ENCODE measurements around the gene PRAC2.

PRAC2 gene

DNA sequence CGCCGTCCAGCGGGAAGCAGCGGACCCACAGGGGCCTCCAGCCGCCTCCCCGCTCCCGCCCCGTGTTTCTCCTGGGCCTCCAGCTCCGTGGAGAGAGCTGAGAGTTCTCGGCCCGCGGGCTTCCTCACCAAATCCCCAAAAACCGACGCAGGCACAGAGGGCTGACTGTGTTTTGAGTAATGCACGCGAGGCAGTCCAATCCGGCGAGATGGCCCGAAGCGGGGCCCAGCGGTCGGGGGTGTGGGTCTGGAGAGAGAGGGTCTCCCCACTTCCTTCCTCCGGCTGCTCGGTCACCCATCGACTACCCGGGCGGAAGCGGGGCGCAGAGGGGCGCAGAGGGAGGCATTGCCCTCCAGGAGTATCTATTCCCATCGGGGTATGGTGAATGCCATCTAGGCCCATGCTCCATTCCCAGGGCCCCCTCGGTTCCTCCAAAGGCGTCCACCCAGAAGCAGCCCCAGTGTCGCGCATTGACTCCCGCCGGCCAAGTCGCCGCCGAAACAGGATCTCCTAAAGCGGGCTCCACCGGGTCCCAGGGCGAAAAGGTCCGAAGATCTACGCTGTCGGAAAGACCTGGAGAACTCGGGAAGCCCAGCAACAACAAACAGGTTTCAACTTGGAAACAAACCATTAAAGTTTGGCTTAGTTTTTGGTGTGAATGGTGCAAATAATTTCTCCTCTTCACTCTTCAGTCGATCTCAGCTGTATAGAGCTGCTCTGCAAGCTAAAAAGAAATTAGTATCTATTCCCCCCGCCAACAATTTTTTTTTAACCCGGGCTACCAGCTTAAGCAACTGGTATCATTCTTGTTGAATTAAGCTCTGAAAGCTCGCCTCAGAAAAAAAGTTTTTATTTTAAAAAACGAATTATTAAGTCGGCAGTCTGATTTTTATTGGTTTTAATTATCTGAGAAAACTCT lies 24.7 kb downstream of the PRAC2 start:
- Histone ChIP-seq H3K9me3 (ENCODE audit: severe bottlenecking) (no peaks in the 10 kb centered on the region), H3K27me3 (ENCODE audit: insufficient read depth, poor library complexity, severe bottlenecking) (peaks cover 98% of the 10 kb centered on the region), H3K27ac (ENCODE audit: poor library complexity, severe bottlenecking) (no peak overlapping the region), H3K4me3 (ENCODE audit: severe bottlenecking) (no peak overlapping the region), H3K36me3 (ENCODE audit: low read depth) (no peaks in the 10 kb centered on the region), H3K4me1 (ENCODE audit: insufficient read depth, poor library complexity, severe bottlenecking) (no peaks in the 10 kb centered on the region)
- ATAC-seq (ENCODE audit: low read depth) (no peak), DNase-seq (ENCODE audit: low spot score) (no peak)
- TF ChIP-seq, protein P1, sequence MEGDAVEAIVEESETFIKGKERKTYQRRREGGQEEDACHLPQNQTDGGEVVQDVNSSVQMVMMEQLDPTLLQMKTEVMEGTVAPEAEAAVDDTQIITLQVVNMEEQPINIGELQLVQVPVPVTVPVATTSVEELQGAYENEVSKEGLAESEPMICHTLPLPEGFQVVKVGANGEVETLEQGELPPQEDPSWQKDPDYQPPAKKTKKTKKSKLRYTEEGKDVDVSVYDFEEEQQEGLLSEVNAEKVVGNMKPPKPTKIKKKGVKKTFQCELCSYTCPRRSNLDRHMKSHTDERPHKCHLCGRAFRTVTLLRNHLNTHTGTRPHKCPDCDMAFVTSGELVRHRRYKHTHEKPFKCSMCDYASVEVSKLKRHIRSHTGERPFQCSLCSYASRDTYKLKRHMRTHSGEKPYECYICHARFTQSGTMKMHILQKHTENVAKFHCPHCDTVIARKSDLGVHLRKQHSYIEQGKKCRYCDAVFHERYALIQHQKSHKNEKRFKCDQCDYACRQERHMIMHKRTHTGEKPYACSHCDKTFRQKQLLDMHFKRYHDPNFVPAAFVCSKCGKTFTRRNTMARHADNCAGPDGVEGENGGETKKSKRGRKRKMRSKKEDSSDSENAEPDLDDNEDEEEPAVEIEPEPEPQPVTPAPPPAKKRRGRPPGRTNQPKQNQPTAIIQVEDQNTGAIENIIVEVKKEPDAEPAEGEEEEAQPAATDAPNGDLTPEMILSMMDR (IDR thresholded peaks at IDR 0.05; ENCODE audit: poor library complexity, severe bottlenecking), result no peak

DNA sequence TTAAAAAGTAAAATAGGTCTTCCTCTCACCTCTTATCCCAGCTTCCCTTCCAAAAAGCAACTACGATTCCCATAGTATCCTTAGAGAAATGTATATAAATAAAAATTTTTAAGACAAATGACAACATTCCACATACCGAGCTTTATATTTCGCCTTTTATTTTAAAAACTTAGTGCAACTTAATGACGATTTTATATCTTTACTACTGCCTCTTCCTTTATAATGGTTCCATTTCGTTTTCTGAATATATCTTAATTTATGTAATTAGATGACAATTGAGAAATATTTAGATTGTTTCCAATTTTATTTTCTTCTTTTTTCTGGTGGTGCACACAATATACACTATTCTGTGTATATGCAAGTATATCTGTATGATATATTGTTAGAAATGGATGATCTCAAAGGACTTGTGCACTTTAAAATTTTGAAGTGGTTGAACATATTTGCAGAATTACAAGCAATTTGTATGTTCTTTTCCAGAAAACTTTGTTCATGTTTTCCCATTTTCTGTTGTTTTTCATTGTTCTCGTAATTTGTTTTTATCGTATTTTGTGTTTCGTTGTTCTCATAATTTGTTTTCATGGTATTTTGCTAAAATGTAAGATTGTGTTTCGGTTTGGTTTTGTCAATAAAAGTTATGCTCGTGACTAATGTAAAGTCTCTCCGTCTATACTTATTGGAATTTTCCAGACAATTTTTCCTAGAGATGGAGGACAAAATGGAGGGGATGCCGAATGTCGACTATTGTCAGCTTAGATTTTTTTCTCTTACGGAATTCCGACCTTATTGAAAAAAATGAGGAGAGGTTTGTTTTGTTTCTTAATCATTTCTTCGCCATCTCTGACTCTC lies 26.0 kb downstream of the PRAC2 start:
- H3K4me3 ChIP-seq (ENCODE audit: severe bottlenecking), result no peak overlapping the region
- no peak for DNase-seq (ENCODE audit: low spot score)
- no peaks in the 10 kb centered on the region for H3K9me3 ChIP-seq (ENCODE audit: severe bottlenecking)
- no peaks in the 10 kb centered on the region for H3K36me3 ChIP-seq (ENCODE audit: low read depth)
- TF ChIP-seq, protein P1 (IDR thresholded peaks at IDR 0.05; ENCODE audit: poor library complexity, severe bottlenecking), result no peak
- peaks cover 98% of the 10 kb centered on the region for H3K27me3 ChIP-seq (ENCODE audit: insufficient read depth, poor library complexity, severe bottlenecking)
- no peak overlapping the region for H3K27ac ChIP-seq (ENCODE audit: poor library complexity, severe bottlenecking)
- H3K4me1 ChIP-seq (ENCODE audit: insufficient read depth, poor library complexity, severe bottlenecking), result no peaks in the 10 kb centered on the region
- ATAC-seq (ENCODE audit: low read depth), result no peak

DNA sequence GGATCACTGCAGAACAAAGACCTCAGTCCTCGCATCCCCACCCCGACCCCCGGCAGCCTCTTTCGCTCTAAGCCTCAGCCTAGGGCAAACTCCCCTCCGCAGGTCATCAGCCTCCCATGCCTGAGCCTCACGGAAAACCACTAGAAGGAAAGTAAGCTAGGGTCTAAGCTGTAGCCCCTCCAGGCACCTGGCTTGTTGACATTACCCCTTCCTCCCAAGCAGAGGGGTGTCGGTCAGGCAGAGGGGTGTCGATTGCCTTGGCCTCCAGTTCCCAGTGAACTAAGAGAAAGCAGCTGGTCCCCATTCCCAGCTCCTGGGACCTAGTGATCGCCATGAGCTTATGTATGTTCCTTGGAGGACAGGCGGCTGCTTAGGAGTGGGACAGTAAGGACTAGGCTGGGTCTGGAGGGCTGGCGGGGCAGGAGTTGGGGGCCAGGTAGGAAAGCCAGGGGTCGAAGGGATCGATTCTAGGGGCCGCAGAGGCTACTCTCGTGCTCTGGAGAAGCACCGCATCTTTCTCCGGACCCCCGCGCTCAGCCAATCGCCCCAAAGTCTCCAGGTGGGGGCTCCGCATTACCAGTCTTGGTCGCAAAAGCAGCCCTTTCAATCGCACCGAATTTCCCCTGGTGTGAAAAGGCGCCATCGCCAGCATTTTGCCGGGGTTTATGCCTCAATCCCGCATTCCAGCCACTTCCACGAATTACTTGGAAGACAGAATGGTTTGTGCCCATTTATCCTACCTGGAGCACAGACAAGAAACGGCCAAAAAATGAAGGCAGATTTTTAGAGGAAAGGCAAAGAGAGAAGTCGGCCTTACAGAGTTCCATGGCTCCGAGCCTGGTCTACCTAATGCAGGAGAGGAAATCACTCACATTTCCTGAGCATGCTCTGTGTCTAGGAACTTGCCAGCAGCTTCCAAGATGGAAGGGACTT lies 26.9 kb downstream of the PRAC2 start:
- TF ChIP-seq, protein P1 (IDR thresholded peaks at IDR 0.05; ENCODE audit: poor library complexity, severe bottlenecking), result no peak
- no peak overlapping the region for H3K4me3 ChIP-seq (ENCODE audit: severe bottlenecking)
- H3K27ac ChIP-seq (ENCODE audit: poor library complexity, severe bottlenecking), result no peak overlapping the region
- H3K27me3 ChIP-seq (ENCODE audit: insufficient read depth, poor library complexity, severe bottlenecking), result peaks cover 100% of the 10 kb centered on the region
- H3K4me1 ChIP-seq (ENCODE audit: insufficient read depth, poor library complexity, severe bottlenecking), result no peaks in the 10 kb centered on the region
- H3K36me3 ChIP-seq (ENCODE audit: low read depth), result no peaks in the 10 kb centered on the region
- ATAC-seq (ENCODE audit: low read depth), result no peak
- no peaks in the 10 kb centered on the region for H3K9me3 ChIP-seq (ENCODE audit: severe bottlenecking)
- DNase-seq (ENCODE audit: low spot score), result no peak

DNA sequence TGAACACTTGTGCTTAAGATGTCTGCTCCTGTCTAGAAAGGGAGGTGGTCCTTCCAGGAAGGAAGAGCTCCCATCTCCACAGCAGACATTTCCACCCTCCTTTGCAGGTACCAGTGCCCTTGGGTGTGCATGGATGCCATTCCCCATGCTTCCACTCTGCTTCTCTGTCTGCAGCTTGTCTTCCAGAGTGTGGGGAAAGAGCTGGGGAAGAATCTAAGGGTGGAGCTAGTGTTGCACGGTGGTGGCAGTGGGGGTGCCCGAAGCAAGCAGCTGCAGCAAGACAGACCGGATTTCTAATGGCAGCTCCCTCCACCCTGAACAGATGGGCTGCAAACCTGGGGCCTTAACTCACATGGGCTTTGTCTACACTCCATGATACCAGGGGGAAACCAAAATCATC lies 28.2 kb downstream of the PRAC2 start:
- TF ChIP-seq, protein P1 (IDR thresholded peaks at IDR 0.05; ENCODE audit: poor library complexity, severe bottlenecking), result no peak
- Histone ChIP-seq H3K4me1 (ENCODE audit: insufficient read depth, poor library complexity, severe bottlenecking) (no peaks in the 10 kb centered on the region), H3K4me3 (ENCODE audit: severe bottlenecking) (no peak overlapping the region), H3K27me3 (ENCODE audit: insufficient read depth, poor library complexity, severe bottlenecking) (peaks cover 93% of the 10 kb centered on the region), H3K36me3 (ENCODE audit: low read depth) (no peaks in the 10 kb centered on the region), H3K9me3 (ENCODE audit: severe bottlenecking) (peaks cover 2% of the 10 kb centered on the region), H3K27ac (ENCODE audit: poor library complexity, severe bottlenecking) (no peak overlapping the region)
- DNase-seq (ENCODE audit: low spot score), result no peak
- no peak for ATAC-seq (ENCODE audit: low read depth)

Data from RWPE2 (cell line).